Measurements from ENCODE around the gene IGF1R. TPM values are rescaled to one million over a fixed set of nuclear protein-coding genes. Genes with fewer than 3 reads are reported as not detected.

Gene IGF1R
- total and polyA plus RNA-seq, 2 of the 13 experiments (the other 11 are each of a cell fraction or from before 2014, with no cell fraction given): 15.9 to 18.4 TPM

DNA sequence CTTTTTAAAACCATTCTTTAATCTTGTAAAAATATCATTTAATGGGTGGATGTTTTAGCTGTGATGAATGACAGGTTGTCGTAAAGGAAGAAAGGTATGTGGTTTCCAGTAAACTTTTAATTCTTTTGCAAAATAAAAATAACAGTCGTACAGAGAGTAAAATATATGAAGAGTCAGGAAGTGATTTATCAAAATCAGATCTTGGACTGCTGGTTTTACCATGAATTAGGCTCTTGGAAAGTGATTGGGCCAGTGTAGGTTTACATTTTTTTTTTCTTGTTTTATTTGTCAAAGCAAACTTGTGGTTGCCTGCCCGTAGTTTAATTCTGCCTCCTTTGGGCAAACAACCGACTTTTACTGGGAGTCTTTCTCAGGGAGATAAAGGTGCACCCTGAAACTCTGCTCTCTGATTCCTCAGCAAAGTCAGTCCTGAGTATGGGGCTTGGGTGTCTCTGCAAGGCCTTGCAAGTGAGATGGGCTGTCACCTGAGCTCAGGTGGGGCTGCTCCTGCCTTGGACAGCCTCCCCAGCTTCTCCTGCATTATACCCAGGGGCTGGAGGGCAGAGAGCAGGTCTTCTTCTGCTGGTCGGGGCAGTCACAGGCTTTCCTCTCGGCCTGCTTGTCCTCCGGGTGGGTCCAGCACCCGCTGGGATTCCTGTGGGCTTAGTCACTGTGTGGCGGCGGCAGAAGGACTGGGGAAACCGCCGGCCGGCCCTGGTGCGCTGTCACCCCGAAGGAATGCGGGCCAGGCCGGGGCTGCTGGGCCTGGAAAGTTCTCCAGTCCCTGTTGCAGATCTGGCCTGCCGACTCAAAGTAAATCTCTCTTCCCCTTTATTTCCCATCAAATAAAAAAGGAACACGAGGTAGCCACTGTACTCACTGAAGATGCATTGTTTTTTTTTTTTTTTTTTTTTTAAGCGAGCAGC, 79.0 kb downstream of the IGF1R start (continued):
- TF ChIP-seq TARDBP (CRISPR knock-in tag; IDR thresholded peaks at IDR 0.05): no peak; the same call in 1 of the 2 replicates
- TF ChIP-seq TCF7 (IDR thresholded peaks at IDR 0.05; ENCODE audit: low read depth): no peak
- no peak for TF ChIP-seq NAIF1 (CRISPR knock-in tag; IDR thresholded peaks at IDR 0.05; ENCODE audit: borderline replicate concordance)
- no peak for TF ChIP-seq ZNF546 (CRISPR knock-in tag; conservative IDR thresholded peaks at IDR 0.05)
- TF ChIP-seq BHLHE40 (IDR thresholded peaks at IDR 0.05; ENCODE audit: low read length): no peak
- TF ChIP-seq ARNT2 (CRISPR knock-in tag; IDR thresholded peaks at IDR 0.05; ENCODE audit: low read depth): no peak
- no peak for TF ChIP-seq EZH2 (conservative IDR thresholded peaks at IDR 0.05; ENCODE audit: low read depth, low read length)
- no peak for TF ChIP-seq ATF1 (CRISPR knock-in tag; IDR thresholded peaks at IDR 0.05)
- no peak for TF ChIP-seq ZFP41 (CRISPR knock-in tag; IDR thresholded peaks at IDR 0.05; ENCODE audit: borderline replicate concordance)
- TF ChIP-seq, protein P1, sequence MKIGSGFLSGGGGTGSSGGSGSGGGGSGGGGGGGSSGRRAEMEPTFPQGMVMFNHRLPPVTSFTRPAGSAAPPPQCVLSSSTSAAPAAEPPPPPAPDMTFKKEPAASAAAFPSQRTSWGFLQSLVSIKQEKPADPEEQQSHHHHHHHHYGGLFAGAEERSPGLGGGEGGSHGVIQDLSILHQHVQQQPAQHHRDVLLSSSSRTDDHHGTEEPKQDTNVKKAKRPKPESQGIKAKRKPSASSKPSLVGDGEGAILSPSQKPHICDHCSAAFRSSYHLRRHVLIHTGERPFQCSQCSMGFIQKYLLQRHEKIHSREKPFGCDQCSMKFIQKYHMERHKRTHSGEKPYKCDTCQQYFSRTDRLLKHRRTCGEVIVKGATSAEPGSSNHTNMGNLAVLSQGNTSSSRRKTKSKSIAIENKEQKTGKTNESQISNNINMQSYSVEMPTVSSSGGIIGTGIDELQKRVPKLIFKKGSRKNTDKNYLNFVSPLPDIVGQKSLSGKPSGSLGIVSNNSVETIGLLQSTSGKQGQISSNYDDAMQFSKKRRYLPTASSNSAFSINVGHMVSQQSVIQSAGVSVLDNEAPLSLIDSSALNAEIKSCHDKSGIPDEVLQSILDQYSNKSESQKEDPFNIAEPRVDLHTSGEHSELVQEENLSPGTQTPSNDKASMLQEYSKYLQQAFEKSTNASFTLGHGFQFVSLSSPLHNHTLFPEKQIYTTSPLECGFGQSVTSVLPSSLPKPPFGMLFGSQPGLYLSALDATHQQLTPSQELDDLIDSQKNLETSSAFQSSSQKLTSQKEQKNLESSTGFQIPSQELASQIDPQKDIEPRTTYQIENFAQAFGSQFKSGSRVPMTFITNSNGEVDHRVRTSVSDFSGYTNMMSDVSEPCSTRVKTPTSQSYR (CRISPR knock-in tag; IDR thresholded peaks at IDR 0.05; ENCODE audit: borderline replicate concordance): no peak
- TF ChIP-seq SSRP1 (CRISPR knock-in tag; IDR thresholded peaks at IDR 0.05): no peak
- TF ChIP-seq ZNF709 (CRISPR knock-in tag; IDR thresholded peaks at IDR 0.05): no peak
- TF ChIP-seq ZNF841 (CRISPR knock-in tag; IDR thresholded peaks at IDR 0.05; ENCODE audit: borderline replicate concordance): no peak
- no peak for TF ChIP-seq NFATC3 (CRISPR knock-in tag; IDR thresholded peaks at IDR 0.05)
- TF ChIP-seq, protein P2, sequence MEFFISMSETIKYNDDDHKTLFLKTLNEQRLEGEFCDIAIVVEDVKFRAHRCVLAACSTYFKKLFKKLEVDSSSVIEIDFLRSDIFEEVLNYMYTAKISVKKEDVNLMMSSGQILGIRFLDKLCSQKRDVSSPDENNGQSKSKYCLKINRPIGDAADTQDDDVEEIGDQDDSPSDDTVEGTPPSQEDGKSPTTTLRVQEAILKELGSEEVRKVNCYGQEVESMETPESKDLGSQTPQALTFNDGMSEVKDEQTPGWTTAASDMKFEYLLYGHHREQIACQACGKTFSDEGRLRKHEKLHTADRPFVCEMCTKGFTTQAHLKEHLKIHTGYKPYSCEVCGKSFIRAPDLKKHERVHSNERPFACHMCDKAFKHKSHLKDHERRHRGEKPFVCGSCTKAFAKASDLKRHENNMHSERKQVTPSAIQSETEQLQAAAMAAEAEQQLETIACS (CRISPR knock-in tag; IDR thresholded peaks at IDR 0.05): no peak
- TF ChIP-seq ZNF260 (CRISPR knock-in tag; IDR thresholded peaks at IDR 0.05; ENCODE audit: borderline replicate concordance, low read depth): no peak
- TF ChIP-seq DNMT3B (CRISPR knock-in tag; conservative IDR thresholded peaks at IDR 0.05): no peak
- TF ChIP-seq, protein P3, sequence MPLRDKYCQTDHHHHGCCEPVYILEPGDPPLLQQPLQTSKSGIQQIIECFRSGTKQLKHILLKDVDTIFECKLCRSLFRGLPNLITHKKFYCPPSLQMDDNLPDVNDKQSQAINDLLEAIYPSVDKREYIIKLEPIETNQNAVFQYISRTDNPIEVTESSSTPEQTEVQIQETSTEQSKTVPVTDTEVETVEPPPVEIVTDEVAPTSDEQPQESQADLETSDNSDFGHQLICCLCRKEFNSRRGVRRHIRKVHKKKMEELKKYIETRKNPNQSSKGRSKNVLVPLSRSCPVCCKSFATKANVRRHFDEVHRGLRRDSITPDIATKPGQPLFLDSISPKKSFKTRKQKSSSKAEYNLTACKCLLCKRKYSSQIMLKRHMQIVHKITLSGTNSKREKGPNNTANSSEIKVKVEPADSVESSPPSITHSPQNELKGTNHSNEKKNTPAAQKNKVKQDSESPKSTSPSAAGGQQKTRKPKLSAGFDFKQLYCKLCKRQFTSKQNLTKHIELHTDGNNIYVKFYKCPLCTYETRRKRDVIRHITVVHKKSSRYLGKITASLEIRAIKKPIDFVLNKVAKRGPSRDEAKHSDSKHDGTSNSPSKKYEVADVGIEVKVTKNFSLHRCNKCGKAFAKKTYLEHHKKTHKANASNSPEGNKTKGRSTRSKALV (CRISPR knock-in tag; IDR thresholded peaks at IDR 0.05): no peak; the same call in 1 of the 2 replicates
- no peak for TF ChIP-seq TBP (CRISPR knock-in tag; IDR thresholded peaks at IDR 0.05)
- TF ChIP-seq ZBTB8A (CRISPR knock-in tag; IDR thresholded peaks at IDR 0.05; ENCODE audit: borderline replicate concordance, low read depth): no peak
- TF ChIP-seq ZNF383 (CRISPR knock-in tag; IDR thresholded peaks at IDR 0.05; ENCODE audit: borderline replicate concordance): no peak
- no peak for TF ChIP-seq ZFP36L1 (CRISPR knock-in tag; IDR thresholded peaks at IDR 0.05)
- no peak for TF ChIP-seq ZC3H4 (CRISPR knock-in tag; IDR thresholded peaks at IDR 0.05; ENCODE audit: borderline replicate concordance)
- TF ChIP-seq SNAPC2 (CRISPR knock-in tag; IDR thresholded peaks at IDR 0.05): no peak
- peak; percentile 55; the same call in 1 of the 2 replicates for TF ChIP-seq ZNF331 (CRISPR knock-in tag; IDR thresholded peaks at IDR 0.05)
